NCI-H2107 (cell line): ENCODE data around the gene NKD1.

Experiments used
- DNase-seq: peaks from one replicate; lab custom pipeline; 2025; lab: John Stamatoyannopoulos, UW

Gene NKD1

GRCh38 chr16:50558913-50559312 is 10.7 kb downstream of the NKD1 start:
- DNase-seq = no peak

GRCh38 chr16:50559342-50559741 is 11.1 kb downstream of the NKD1 start:
- no peak for DNase-seq

- DNase-seq = no peak
Measured at GRCh38 chr16:50559804-50560514, 11.8 kb downstream of the NKD1 start.

- DNase-seq = no peak
Measured at GRCh38 chr16:50560903-50561863, 13.0 kb downstream of the NKD1 start.

GRCh38 chr16:50562657-50563056 is 14.5 kb downstream of the NKD1 start:
- DNase-seq = no peak

GRCh38 chr16:50563989-50564388 is 15.8 kb downstream of the NKD1 start:
- no peak for DNase-seq

- DNase-seq = no peak
Measured at GRCh38 chr16:50565428-50565827, 17.2 kb downstream of the NKD1 start.

- DNase-seq = no peak
Measured at GRCh38 chr16:50566014-50566962, 18.1 kb downstream of the NKD1 start.

- DNase-seq = no peak
Measured at GRCh38 chr16:50567651-50568050, 19.5 kb downstream of the NKD1 start.

GRCh38 chr16:50568187-50568815 is 20.1 kb downstream of the NKD1 start:
- no peak for DNase-seq

- no peak for DNase-seq
Measured at GRCh38 chr16:50570354-50570753, 22.2 kb downstream of the NKD1 start.

- DNase-seq = no peak
Measured at GRCh38 chr16:50570808-50571598, 22.8 kb downstream of the NKD1 start.

- DNase-seq = no peak
Measured at GRCh38 chr16:50571786-50572185, 23.6 kb downstream of the NKD1 start.

GRCh38 chr16:50572700-50573099 is 24.5 kb downstream of the NKD1 start:
- DNase-seq = no peak

- DNase-seq = no peak
Measured at GRCh38 chr16:50573279-50573678, 25.1 kb downstream of the NKD1 start.

- DNase-seq = no peak
Measured at GRCh38 chr16:50573947-50574744, 25.9 kb downstream of the NKD1 start.

GRCh38 chr16:50574745-50575136 is 26.5 kb downstream of the NKD1 start:
- DNase-seq = no peak

GRCh38 chr16:50575743-50576142 is 27.5 kb downstream of the NKD1 start:
- no peak for DNase-seq

- DNase-seq = no peak
Measured at GRCh38 chr16:50576403-50577113, 28.4 kb downstream of the NKD1 start.
